HG03575 (cell line): ENCODE data around the gene SLC6A20.
"Not testable (repeated sequence)": the region's sequence is repeated elsewhere in the genome, so short reads cannot be mapped to it uniquely, and the experiment has no call there.

Experiments
- ATAC-seq: cut with Tn5 transposase; IDR thresholded peaks from one replicate; pipeline ENCODE4 v1.9.1; 2021; ENCODE audit not compliant: unreplicated experiment, insufficient number of reproducible peaks, low FRiP score; ENCODE audit errors: extremely low read depth

The SLC6A20 gene

GRCh38 chr3:45765266-45765851, 31.0 kb downstream of the SLC6A20 start:
- no peak for ATAC-seq

GRCh38 chr3:45763303-45763675, 33.0 kb downstream of the SLC6A20 start:
- ATAC-seq = no peak

GRCh38 chr3:45762647-45763302, 33.6 kb downstream of the SLC6A20 start:
- no peak for ATAC-seq

- ATAC-seq = no peak
Measured at GRCh38 chr3:45761831-45762230, 34.5 kb downstream of the SLC6A20 start.

GRCh38 chr3:45760878-45761711, 35.2 kb downstream of the SLC6A20 start:
- ATAC-seq = no peak

- ATAC-seq = no peak
Measured at GRCh38 chr3:45759851-45760250, 36.5 kb downstream of the SLC6A20 start.

GRCh38 chr3:45758871-45759270, 37.5 kb downstream of the SLC6A20 start:
- no peak for ATAC-seq

- not testable (repeated sequence) for ATAC-seq
Measured at GRCh38 chr3:45757141-45757540, 39.2 kb downstream of the SLC6A20 start.

- no peak for ATAC-seq
Measured at GRCh38 chr3:45756055-45756454, 40.3 kb downstream of the SLC6A20 start.

GRCh38 chr3:45754461-45754860, 41.9 kb downstream of the SLC6A20 start:
- no peak for ATAC-seq

- no peak for ATAC-seq
Measured at GRCh38 chr3:45753095-45753494, 43.2 kb downstream of the SLC6A20 start.

- no peak for ATAC-seq
Measured at GRCh38 chr3:45751537-45752242, 44.6 kb downstream of the SLC6A20 start.

GRCh38 chr3:45749880-45750279, 46.5 kb downstream of the SLC6A20 start:
- ATAC-seq = no peak

- not testable (repeated sequence) for ATAC-seq
Measured at GRCh38 chr3:45749036-45749600, 47.2 kb downstream of the SLC6A20 start.

GRCh38 chr3:45748068-45748467, 48.3 kb downstream of the SLC6A20 start:
- ATAC-seq = no peak

GRCh38 chr3:45746777-45747622, 49.3 kb downstream of the SLC6A20 start:
- ATAC-seq = no peak

- no peak for ATAC-seq
Measured at GRCh38 chr3:45746165-45746776, 50.1 kb downstream of the SLC6A20 start.

GRCh38 chr3:45742461-45743089, 53.8 kb downstream of the SLC6A20 start:
- ATAC-seq = no peak
